ENCODE measurements around the gene FADS6.

FADS6 gene

GRCh38 chr17:74892974-74893911 lies at the start of gene FADS6:
TSS of gene FADS6 (minus strand) at chr17:74893633. CDS start at chr17:74893595, 38 bp downstream.
- DNase-seq, result peak; percentile 30

GRCh38 chr17:74941128-74941725 lies 47.8 kb upstream of the FADS6 start:
- no peak for DNase-seq

- DNase-seq, result no peak
These were observed 46.1 kb upstream of the FADS6 start for GRCh38 chr17:74939534-74939933.

GRCh38 chr17:74938194-74938950 lies 44.9 kb upstream of the FADS6 start:
- no peak for DNase-seq

GRCh38 chr17:74937064-74938051 lies 43.9 kb upstream of the FADS6 start:
- DNase-seq, result no peak

- no peak for DNase-seq
These were observed 43.0 kb upstream of the FADS6 start for GRCh38 chr17:74936470-74936799.

- no peak for DNase-seq
These were observed 42.4 kb upstream of the FADS6 start, which contains the start of gene OTOP3 for GRCh38 chr17:74935585-74936469. TSS of gene OTOP3 (plus strand) at chr17:74935898. CDS start at chr17:74935922, 24 bp downstream.

GRCh38 chr17:74935048-74935447 lies 41.6 kb upstream of the FADS6 start:
- DNase-seq, result no peak

GRCh38 chr17:74930535-74931036 lies 37.2 kb upstream of the FADS6 start:
- no peak for DNase-seq

- no peak for DNase-seq
These were observed 35.4 kb upstream of the FADS6 start for GRCh38 chr17:74928786-74929185.

- no peak for DNase-seq
These were observed 31.8 kb upstream of the FADS6 start for GRCh38 chr17:74925242-74925641.

- peak; percentile 31 for DNase-seq
These were observed 31.0 kb upstream of the FADS6 start, which contains the start of gene OTOP2 for GRCh38 chr17:74924250-74924948. TSS of gene OTOP2 (plus strand) at chr17:74924273. CDS start at chr17:74924633, 360 bp downstream.

GRCh38 chr17:74923538-74924249 lies 30.3 kb upstream of the FADS6 start:
- peak; percentile 80 for DNase-seq

- no peak for DNase-seq
These were observed 29.5 kb upstream of the FADS6 start, which contains the start of gene USH1G for GRCh38 chr17:74922694-74923537. TSS of gene USH1G (minus strand) at chr17:74923255. CDS start at chr17:74923073, 182 bp downstream.

GRCh38 chr17:74922172-74922571 lies 28.7 kb upstream of the FADS6 start:
- DNase-seq, result no peak

- no peak for DNase-seq
These were observed 28.3 kb upstream of the FADS6 start for GRCh38 chr17:74921769-74922168.

GRCh38 chr17:74921026-74921681 lies 27.7 kb upstream of the FADS6 start:
- DNase-seq, result no peak

GRCh38 chr17:74920642-74921025 lies 27.2 kb upstream of the FADS6 start:
- DNase-seq, result no peak

Measured in activated T-cell treated with anti-CD3 and anti-CD28 coated beads, Interleukin-2, amount 50 U/mL, for 1 hour (primary cell).